NCI-H187 (cell line): ENCODE data around the gene TSEN34.

Source experiments
- DNase-seq, 2 experiments: peaks; one replicate each; lab custom pipeline; 2025; lab: John Stamatoyannopoulos, UW

TSEN34 gene

GRCh38 chr19:54191011-54191810 lies at the start of gene TSEN34:
TSEN34 (plus strand) TSS chr19:54191308; CDS start chr19:54191365, 57 bp downstream.
- DNase-seq: peak; percentile 78 to 87

DNA sequence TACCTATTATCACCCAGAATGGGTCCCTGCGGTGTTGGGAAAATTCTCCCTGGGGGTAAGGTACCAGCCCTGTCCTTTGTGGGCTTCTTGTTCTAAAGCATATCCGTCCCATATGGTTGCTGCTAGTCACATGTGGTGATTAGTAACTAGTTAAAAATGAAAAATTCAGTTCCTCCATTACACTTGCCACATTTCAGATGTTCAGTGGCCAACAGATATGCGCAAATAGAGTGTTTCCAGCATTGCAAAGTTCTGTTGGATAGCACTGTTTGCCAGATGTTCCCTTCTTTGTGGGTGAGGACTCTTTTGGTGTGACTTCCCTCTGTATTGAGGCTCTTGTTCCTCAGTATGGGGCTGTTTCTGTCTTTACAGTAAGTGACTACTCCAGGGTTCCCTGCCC lies 49.8 kb upstream of the TSEN34 start:
- DNase-seq: no peak

DNA sequence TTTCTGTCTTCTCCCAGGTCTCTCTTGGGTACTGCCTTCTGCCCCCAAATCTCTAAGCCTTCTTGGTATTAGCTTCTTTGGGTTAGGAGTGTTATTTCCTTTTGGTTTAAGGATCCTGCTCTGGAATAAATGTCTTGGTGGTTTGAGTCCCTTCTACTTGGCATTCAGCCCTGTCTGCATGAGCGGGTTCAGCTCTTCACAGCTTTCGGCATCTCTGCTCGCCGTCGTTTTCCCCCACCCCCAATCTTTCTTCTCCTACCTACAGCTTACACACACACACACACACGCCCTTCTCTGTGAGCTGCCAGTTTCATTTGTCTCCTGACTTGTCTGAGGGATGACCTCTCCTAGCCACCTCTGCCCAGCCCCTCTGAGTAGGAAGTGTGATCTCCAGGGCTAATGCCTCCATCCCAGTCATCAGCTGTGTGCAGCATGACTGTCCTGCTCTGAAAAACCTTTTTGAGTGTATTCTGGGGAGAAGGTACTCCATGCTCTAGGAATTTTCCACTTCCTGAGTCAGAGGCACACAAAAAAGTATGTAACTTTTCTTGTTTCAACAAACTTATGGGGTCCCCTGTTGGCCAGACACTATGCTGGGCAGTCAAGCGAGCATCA lies 48.8 kb upstream of the TSEN34 start:
- DNase-seq: no peak

DNA sequence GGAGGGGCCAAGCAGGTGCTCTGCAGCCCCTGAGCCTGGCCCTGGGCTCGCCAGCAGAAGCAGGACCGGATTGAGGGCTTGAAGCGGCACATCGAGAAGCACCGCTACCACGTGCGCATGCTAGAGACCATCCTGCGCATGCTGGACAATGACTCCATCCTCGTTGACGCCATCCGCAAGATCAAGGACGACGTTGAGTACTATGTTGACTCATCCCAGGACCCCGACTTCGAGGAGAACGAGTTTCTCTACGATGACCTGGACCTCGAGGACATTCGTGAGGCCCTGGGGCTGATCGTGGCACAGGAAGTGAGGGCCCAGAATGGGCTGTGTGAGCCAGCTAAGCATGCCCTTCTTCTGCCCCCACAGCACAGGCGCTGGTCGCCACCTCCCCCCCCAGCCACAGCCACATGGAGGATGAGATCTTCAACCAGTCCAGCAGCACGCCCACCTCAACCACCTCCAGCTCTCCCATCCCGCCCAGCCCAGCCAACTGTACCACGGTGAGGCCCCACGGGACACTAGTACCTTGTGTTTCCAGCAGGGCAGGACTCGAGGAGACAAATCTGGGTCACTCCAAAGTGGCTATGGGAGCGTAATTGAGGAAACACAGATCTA lies 45.5 kb upstream of the TSEN34 start:
- DNase-seq: no peak

DNA sequence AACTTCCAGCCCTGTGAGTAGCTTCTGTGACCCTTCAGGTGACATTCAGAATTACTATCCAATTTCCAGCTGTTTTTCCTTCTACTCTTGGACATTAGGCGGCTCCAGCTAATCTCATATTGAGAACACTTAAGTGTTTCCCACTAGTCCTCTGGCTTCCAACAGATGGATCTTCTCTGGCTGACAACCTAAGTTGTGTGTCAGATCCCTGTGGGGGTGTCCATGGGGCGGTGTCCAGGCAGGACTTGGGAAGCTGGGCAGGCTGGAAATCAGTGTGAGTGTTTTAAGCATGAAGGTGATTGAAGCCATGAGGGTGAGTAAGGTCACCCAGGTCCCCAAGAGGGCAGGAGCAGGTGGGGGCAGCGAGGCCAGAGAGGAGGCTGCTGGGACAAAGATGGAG lies 43.4 kb upstream of the TSEN34 start:
- DNase-seq: no peak

GRCh38 chr19:54148158-54148557 lies 43.0 kb upstream of the TSEN34 start:
- DNase-seq: no peak

GRCh38 chr19:54149021-54149812 lies 41.9 kb upstream of the TSEN34 start:
- DNase-seq: no peak

DNA sequence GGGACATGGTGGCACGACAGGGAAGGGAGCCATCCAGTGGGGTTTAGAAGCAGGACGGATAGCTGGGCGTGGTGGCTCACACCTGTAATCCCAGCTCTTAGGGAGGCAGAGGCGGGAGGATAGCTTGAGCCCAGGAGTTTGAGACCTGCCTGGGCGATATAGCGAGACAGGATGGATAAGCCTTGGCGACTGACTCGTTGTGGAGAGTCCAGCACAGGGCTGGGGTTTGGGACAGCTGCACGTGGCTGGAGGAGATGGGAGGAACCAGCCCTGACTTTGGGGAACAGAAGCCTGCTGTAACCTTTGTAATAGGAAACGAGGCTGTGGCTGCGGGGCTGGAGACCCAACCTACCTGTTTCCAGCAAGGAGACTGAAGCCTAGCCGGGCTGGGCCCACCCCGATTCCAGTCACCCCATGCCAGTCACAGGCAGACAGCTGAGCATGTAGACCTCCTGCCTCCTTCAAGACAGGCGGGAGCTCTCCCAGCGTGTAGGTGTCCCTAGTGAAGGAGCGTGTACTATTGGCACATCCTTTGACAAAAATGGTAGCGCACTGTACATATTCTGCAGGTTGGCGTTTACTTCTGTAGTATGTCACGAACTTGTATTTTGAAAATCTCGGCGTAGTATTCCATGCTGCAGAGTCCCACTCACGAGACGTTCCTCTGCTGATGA lies 39.6 kb upstream of the TSEN34 start:
- DNase-seq: no peak

- DNase-seq: no peak
Measured at GRCh38 chr19:54152267-54152666, 38.8 kb upstream of the TSEN34 start.

DNA sequence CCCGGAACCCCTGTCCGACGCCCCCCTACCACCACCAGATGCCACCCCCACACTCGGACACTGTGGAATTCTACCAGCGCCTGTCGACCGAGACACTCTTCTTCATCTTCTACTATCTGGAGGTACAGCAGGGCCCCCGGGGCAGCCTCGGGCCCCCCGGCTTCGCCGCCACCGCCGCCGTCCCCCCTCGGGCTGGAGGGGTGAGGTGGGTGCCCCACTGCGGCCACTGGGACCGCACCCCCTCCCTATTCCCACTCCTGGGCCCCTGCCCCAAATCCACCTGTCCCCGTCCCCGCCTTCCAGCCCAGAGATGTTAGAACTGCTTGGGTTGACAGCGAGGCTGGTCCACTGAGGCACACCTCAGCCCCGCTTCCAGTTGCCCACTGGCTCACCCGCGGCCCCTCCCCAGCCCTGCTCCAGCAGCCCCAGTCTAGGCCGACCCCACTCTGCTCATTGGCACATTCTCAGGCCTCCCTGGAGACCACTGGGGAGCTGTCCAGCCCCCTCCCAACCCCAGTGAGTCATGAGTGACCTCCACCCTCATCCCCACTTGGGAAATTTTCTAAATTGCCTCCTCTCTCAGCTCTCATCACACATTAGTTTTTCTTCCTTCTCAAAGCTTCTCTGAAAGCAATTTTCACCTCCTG lies 38.1 kb upstream of the TSEN34 start:
- DNase-seq: no peak

DNA sequence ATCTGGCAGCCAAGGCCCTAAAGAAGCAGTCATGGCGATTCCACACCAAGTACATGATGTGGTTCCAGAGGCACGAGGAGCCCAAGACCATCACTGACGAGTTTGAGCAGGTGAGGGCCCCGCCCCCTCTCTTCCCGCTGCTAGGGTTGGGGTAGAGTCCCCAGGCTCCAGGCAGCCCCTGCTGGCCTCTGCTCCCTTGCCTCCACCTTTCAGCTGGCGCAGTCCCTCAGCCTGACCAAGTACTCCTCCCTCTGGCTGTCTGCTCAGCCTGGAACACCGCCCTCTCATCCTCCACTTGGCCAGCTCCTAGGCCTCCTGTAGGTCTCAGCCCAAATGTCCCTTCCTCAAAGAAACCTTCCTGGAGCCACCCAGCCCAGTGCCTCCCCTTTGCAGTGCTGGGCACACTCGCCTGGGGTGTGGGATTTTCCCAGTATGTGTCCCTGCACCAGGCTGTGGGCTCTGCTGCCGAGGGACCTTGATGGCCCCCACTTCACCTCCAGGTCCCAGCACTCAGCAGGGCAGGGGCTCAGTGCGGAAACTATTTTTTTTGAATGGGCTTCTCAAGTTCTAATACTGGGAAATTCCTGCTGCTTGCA lies 37.3 kb upstream of the TSEN34 start:
- DNase-seq: no peak

GRCh38 chr19:54154603-54155345 lies 36.3 kb upstream of the TSEN34 start:
- no peak for DNase-seq

DNA sequence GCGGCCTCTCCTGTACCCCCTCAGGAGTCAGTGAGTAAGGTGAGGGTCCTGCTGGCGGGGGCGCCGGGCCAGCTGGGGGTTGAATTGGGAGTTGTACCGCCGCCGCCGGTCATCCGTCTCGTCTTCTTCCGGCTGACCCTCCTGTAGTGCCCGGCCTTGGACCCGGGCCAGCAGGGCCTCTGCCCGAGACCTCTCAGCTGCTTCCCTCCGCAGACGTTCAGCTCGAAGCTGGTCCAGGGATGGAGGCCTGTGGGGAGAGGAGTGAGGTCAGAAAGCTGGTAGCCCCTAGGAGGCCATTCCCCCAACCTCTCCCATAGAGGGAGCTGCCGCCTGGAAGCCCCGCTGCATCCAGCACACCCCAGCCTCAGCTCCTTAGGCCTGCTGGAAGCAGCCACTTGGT lies 35.4 kb upstream of the TSEN34 start:
- DNase-seq: no peak

GRCh38 chr19:54156490-54156889 lies 34.6 kb upstream of the TSEN34 start:
- no peak for DNase-seq

- no peak for DNase-seq
Measured at GRCh38 chr19:54156953-54157352, 34.2 kb upstream of the TSEN34 start.

GRCh38 chr19:54158812-54159351 lies 32.2 kb upstream of the TSEN34 start:
- no peak for DNase-seq

DNA sequence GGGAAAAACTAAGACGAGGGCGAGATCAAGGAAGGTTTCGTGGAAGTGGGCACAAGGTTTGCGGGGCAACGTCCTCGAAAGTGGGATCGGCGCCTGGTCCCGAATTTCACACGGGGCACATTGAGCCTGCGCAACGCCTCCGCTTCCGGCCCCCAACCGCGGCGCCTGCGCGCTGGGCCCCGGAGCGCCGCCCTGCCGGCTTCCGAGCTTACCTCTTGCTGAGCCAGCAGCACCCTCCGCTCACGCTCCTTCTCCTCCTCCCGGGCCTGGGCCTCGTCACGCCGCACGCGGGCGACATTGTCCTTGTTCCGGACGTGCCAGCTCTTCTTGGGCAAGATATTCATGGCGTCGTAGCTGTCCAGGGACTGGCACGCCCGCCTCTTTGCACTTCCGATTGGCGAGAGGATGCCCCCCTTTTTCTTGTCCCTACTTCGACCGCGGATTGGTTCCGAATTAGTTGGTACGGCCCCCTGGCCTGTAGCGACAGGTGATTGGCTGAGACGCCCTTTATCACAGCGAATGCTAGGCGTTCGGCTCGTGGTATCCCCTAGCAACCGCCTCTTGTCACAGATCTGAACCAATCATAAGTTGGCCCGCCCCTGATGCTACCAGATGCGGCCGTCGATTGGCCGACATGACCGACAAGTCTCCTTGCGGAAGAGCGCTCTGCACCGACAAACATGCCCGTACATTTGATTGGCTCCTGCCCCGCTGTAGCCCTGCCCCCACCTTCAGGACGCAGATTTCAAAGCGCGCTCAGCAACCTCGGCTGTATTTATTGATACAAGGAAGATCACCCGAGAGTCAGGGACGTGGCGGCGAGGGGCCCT lies 31.5 kb upstream of the TSEN34 start, which contains the start of gene LENG1:
Gene LENG1 (minus strand): TSS at position 370 of the 830 bp plus-strand sequence. CDS start 26 bp downstream, at position 344.
- peak; percentile 99 for DNase-seq

GRCh38 chr19:54160182-54160811 lies 30.8 kb upstream of the TSEN34 start:
- DNase-seq: no peak
